Brain microvascular endothelial cell (primary cell): ENCODE data around the gene SLC25A21.
A peak's percentile ranks its signal among the peaks of the same experiment; 100 is the strongest.

Experiments used
- DNase-seq: peaks from one replicate; pipeline ENCODE4 v3.0.0-alpha.2; 2020
- H3K27ac ChIP-seq: fragments of 250-450 bp; sonication (Bioruptor Pico); 2 replicates; pipeline ENCODE4 v1.5.1; 2020; ENCODE audit warnings: mild to moderate bottlenecking, moderate library complexity
- H3K27me3 ChIP-seq: fragments of 250-450 bp; sonication (Bioruptor Pico); replicated peaks from 2 replicates; pipeline ENCODE4 v1.5.1; 2020; ENCODE audit warnings: mild to moderate bottlenecking
- H3K36me3 ChIP-seq: fragments of 250-450 bp; sonication (Bioruptor Pico); replicated peaks from 2 replicates; pipeline ENCODE4 v1.5.1; 2020; ENCODE audit warnings: mild to moderate bottlenecking
- H3K4me3 ChIP-seq: 2 replicates; pipeline ENCODE4 v1.5.1; 2011; ENCODE audit warnings: low read depth, mild to moderate bottlenecking, control low read depth, low read length, moderate library complexity
- in situ Hi-C: cut with HindIII; loops from 2 replicates; pipeline ENCODE4 v1.10.0; 2017; ENCODE audit warnings: low sequenced_read_pairs, low pct_ligation_motif_present
- TF ChIP-seq, protein P1 (sequence below): IDR thresholded peaks from 2 replicates; pipeline ENCODE4 v1.5.1; 2011; ENCODE audit warnings: low read depth, mild to moderate bottlenecking, moderate library complexity, low read length, control low read depth, inconsistent platforms; ENCODE audit errors: missing control alignments

The SLC25A21 gene

DNA sequence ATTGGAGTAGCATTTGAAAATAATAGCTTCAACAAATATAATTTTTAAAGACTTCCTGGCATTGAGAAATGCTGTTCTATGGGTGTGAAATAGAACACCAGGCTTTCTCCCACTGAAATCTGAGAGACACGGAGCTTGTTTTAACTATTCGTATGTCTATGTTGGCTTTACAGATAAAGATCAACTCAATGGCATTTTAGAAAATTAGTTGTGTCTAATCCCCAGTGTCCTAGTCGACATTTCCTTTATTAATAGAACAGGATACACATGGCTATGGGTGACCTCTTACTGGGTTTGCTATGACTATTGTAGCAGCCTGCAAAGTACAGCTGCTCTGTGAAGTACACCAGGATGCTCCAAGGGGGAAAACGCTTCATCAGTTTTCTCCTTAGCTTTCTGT is 159.3 kb downstream of the SLC25A21 start:
- H3K27me3 ChIP-seq: no peaks in the 10 kb centered on the region
- TF ChIP-seq, protein P1, sequence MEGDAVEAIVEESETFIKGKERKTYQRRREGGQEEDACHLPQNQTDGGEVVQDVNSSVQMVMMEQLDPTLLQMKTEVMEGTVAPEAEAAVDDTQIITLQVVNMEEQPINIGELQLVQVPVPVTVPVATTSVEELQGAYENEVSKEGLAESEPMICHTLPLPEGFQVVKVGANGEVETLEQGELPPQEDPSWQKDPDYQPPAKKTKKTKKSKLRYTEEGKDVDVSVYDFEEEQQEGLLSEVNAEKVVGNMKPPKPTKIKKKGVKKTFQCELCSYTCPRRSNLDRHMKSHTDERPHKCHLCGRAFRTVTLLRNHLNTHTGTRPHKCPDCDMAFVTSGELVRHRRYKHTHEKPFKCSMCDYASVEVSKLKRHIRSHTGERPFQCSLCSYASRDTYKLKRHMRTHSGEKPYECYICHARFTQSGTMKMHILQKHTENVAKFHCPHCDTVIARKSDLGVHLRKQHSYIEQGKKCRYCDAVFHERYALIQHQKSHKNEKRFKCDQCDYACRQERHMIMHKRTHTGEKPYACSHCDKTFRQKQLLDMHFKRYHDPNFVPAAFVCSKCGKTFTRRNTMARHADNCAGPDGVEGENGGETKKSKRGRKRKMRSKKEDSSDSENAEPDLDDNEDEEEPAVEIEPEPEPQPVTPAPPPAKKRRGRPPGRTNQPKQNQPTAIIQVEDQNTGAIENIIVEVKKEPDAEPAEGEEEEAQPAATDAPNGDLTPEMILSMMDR: no peak
- no peak for DNase-seq
- in situ Hi-C loops: no loop called here
- H3K27ac ChIP-seq: no peak overlapping the region
- no peak overlapping the region for H3K4me3 ChIP-seq
- no peaks in the 10 kb centered on the region for H3K36me3 ChIP-seq

GRCh38 chr14:36998686-36999085 is 173.7 kb downstream of the SLC25A21 start:
- TF ChIP-seq, protein P1: no peak
- H3K27me3 ChIP-seq: no peaks in the 10 kb centered on the region
- H3K27ac ChIP-seq: no peak overlapping the region
- H3K4me3 ChIP-seq: no peak overlapping the region
- no peaks in the 10 kb centered on the region for H3K36me3 ChIP-seq
- in situ Hi-C loops: no loop called here
- no peak for DNase-seq

- no peak for DNase-seq
- no peaks in the 10 kb centered on the region for H3K27me3 ChIP-seq
- in situ Hi-C loops: no loop called here
Observed at GRCh38 chr14:36997843-36998242, 174.6 kb downstream of the SLC25A21 start.

GRCh38 chr14:36996857-36997590 is 175.4 kb downstream of the SLC25A21 start:
- H3K27ac ChIP-seq: peak overlapping the region; percentile 11
- H3K4me3 ChIP-seq: no peak overlapping the region
- DNase-seq: no peak
- in situ Hi-C loops: no loop called here
- no peaks in the 10 kb centered on the region for H3K36me3 ChIP-seq
- TF ChIP-seq, protein P1: no peak
- no peaks in the 10 kb centered on the region for H3K27me3 ChIP-seq

More at GRCh38 chr14:36997843-36998242, 174.6 kb downstream of the SLC25A21 start:
- Histone ChIP-seq H3K36me3 (no peaks in the 10 kb centered on the region), H3K4me3 (no peak overlapping the region), H3K27ac (no peak overlapping the region)
- TF ChIP-seq, protein P1: no peak

DNA sequence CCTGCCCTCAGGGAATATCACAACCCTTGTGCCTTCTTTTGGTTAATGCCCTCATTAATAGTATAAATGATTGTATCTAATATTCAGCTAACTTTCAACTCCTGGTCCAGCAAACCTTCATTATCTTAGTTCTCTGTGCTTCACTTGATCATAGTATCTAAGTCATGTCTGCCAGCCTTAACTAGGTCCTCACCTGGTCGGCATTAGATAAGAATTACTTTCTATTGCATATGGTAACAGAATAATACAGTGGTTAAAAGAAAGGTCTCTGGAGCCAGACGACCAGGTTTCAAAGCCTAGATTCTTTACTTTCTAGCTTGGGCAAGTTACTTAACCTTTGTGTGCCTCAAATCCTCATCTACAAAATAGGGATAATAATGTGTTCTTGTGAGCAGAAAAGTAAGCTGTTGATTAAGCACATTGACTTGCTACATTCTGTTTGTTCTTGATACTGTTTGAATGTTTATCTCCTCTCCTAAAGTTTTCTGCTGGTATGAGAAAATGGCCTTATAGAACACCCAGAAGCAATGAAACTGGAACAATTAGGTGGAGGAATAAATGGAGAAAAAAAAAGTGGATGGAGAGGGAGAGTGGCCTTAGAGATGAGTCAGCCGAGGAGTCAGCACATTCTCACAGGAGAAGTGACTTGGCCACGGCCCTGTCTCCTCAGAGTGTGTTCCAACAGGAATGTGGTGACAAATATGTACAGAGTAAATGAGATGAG is 176.1 kb downstream of the SLC25A21 start:
- Histone ChIP-seq H3K27ac (peak overlapping the region; percentile 11), H3K36me3 (no peaks in the 10 kb centered on the region), H3K27me3 (no peaks in the 10 kb centered on the region), H3K4me3 (no peak overlapping the region)
- TF ChIP-seq, protein P1: no peak
- in situ Hi-C loops: no loop called here
- peak; percentile 81 for DNase-seq

DNA sequence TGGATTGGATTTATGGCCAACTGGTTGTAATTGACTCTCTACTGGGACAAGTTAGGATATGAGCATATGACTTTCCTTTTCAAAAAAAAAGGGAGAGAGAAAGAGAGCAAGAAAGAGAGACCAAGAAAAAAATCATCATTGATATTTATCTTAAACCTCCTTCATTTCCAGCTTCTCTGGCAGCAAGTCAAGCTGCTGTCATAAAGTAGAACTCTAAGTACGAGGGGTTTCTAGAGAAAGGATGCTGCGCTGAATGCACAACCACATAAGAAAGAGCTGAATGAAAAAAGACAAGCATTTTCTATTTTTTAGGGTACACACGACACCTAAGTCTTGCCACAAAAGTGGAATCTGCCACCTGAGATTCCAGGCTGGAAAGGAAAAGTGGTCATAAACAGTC is 182.6 kb downstream of the SLC25A21 start:
- DNase-seq: no peak
- in situ Hi-C loops: no loop called here
- H3K4me3 ChIP-seq: no peak overlapping the region
- H3K27ac ChIP-seq: no peak overlapping the region
- no peaks in the 10 kb centered on the region for H3K36me3 ChIP-seq
- TF ChIP-seq, protein P1: no peak
- no peaks in the 10 kb centered on the region for H3K27me3 ChIP-seq
